Astrocyte of the cerebellum (primary cell): ENCODE data around the gene GNPTG.

Experiments
- DNase-seq: peaks from one replicate; pipeline ENCODE4 v3.0.0-alpha.2; 2011; ENCODE audit warnings: low read depth
- H3K4me3 ChIP-seq: 2 replicates; pipeline ENCODE4 v1.5.1; 2011; ENCODE audit warnings: mild to moderate bottlenecking, low read depth, low read length, moderate library complexity
- in situ Hi-C: cut with HindIII; loops from 2 replicates; pipeline ENCODE4 v1.10.0; 2017; ENCODE audit warnings: low sequenced_read_pairs
- TF ChIP-seq, protein P1 (sequence below): IDR thresholded peaks from 2 replicates; pipeline ENCODE4 v1.5.1; 2012; ENCODE audit warnings: low read length, low read depth, moderate library complexity, mild to moderate bottlenecking; ENCODE audit errors: missing control alignments

Gene GNPTG

DNA sequence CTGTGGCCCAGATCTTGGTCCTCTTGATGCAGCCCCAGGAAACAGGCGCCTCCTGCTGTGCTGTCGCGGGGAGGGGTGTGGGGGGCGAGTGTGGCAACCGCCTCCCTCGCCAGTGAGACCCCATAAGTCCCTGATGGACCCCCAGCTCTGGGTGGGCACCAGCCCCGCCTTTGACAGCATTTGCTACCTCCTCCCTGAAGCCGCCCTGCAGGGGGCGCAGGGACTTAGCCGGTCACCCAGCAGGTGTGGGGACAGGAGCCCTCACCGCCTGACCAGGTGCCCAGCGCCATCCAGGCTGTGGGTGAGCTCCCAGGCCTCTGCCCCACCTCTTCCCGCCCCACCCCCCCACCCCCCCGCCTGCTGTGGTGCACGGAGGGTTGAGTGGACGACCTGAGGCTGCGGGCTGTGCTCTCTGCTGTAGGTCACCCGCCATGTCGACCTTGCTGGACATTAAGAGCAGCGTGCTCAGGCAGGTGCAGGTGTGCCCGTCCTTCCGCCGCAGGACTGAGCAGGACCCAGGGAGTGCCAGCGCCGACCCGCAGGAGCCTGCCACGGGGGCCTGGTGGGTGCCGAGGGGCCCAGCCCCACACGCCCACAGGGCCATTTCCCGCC is 13.5 kb upstream of the GNPTG start:
- TF ChIP-seq, protein P1, sequence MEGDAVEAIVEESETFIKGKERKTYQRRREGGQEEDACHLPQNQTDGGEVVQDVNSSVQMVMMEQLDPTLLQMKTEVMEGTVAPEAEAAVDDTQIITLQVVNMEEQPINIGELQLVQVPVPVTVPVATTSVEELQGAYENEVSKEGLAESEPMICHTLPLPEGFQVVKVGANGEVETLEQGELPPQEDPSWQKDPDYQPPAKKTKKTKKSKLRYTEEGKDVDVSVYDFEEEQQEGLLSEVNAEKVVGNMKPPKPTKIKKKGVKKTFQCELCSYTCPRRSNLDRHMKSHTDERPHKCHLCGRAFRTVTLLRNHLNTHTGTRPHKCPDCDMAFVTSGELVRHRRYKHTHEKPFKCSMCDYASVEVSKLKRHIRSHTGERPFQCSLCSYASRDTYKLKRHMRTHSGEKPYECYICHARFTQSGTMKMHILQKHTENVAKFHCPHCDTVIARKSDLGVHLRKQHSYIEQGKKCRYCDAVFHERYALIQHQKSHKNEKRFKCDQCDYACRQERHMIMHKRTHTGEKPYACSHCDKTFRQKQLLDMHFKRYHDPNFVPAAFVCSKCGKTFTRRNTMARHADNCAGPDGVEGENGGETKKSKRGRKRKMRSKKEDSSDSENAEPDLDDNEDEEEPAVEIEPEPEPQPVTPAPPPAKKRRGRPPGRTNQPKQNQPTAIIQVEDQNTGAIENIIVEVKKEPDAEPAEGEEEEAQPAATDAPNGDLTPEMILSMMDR: no peak
- in situ Hi-C loops: no loop called here
- DNase-seq: no peak
- H3K4me3 ChIP-seq: no peak overlapping the region

DNA sequence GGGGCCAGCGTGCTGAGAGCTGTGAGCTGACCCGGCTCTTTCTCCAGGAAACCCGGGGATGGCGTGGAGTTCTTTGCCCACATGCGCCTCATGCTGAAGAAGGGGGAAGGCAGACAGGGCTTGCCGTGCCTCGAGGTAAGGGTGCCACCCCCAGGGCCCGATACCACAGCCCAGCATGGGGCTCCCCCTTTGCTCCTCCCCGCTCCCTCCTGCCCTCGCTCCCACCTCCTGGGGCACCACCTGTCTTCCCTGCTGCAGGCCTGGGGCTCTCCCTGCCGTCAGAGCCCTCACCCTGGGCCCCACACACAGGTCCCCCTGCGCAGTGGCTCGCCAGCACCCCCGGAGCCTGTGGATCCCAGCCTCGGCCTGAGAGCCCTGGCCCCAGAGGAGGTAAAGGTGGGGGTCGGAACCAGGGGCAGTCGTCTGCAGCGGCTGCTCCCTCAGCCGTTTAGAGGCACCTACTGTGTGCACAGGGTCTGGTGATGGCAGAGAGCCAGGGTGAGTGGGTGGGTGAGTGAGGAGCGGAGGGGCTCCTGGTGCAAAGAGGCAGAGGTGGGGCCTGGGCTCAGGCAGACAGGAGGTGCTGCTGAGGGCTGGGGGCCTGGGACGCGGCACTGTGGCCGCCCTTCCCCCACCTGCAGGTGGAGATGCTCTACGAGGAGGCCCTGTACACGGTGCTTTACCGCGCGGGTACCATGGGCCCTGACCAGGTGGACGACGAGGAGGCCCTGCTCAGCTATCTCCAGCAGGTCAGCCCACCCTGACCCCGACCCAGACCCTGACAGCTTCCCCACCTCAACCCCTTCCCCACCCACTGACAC is 12.7 kb upstream of the GNPTG start:
- in situ Hi-C loops: no loop called here
- DNase-seq: no peak
- H3K4me3 ChIP-seq: no peak overlapping the region
- TF ChIP-seq, protein P1: no peak

DNA sequence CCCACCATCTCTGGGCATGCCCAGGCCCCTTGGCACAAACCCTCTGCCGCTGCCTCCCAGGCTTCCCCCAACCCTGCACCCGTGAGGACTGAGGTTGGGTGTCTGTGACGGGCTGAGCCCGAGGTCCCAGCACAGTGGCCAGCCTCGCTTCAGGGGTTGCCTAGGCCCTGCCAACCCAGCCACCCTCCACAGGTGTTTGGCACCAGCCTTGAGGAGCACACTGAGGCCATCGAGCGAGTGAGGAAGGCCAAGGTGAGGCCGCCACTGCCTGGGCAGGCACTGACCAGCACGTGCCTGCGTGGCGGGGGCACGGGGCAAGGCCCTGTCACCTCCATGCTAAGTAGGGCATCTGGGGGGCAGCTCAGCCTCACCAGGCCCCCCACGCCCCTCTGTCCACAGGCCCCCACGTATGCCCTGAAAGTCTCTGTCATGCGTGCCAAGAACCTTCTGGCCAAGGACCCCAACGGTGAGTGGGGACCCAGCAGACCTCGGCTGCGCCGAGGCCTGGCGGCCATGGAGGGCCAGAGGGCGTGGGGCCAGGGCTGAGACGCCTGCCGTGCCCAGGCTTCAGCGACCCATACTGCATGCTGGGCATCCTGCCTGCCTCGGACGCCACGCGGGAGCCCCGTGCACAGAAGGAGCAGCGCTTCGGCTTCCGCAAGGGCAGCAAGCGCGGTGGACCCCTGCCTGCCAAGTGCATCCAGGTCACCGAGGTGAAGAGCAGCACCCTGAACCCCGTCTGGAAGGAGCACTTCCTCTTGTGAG is 10.8 kb upstream of the GNPTG start:
- DNase-seq: no peak
- TF ChIP-seq, protein P1: no peak
- H3K4me3 ChIP-seq: no peak overlapping the region
- in situ Hi-C loops: no loop called here

DNA sequence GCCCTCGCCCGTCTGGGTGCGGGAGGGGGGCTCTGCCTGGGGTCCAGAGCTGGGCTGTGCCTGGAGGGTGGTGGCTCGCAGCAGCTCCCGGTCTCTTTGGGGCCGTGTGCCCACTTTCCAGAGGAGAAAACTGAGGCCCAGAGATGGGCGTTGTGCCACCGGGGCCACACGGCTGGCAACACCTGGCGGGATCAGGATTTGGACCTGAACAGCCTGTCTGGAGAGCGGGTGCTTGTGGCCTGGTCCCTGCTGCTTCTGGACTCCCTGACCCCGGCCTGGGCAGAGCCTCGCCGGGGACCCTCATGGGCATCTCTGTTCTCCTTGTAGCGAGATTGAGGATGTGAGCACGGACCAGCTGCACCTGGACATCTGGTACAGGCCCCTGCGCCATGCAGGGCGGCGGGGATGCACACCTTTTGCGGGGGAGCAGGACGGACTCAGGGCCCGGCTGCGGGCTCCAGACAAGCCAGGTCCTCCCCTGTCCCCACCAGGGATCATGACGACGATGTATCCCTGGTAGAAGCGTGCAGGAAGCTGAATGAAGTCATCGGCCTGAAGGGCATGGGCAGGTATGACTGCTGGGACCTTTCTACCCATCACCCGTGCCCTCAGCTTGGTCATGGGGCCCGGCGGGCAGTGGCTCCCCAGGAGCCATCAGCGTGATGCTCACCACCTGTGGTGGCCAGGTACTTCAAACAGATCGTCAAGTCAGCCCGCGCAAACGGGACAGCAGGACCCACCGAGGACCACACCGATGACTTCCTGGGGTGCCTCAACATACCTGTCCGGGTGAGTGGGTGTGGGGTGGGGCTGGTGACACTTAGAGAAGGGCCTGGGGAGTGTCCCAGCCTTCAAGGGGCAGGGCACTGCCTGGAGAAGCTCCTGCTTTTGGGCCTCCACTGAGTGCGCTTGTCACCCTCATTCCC is 10.0 kb upstream of the GNPTG start:
- H3K4me3 ChIP-seq: no peak overlapping the region
- TF ChIP-seq, protein P1: no peak
- in situ Hi-C loops: no loop called here
- DNase-seq: no peak

DNA sequence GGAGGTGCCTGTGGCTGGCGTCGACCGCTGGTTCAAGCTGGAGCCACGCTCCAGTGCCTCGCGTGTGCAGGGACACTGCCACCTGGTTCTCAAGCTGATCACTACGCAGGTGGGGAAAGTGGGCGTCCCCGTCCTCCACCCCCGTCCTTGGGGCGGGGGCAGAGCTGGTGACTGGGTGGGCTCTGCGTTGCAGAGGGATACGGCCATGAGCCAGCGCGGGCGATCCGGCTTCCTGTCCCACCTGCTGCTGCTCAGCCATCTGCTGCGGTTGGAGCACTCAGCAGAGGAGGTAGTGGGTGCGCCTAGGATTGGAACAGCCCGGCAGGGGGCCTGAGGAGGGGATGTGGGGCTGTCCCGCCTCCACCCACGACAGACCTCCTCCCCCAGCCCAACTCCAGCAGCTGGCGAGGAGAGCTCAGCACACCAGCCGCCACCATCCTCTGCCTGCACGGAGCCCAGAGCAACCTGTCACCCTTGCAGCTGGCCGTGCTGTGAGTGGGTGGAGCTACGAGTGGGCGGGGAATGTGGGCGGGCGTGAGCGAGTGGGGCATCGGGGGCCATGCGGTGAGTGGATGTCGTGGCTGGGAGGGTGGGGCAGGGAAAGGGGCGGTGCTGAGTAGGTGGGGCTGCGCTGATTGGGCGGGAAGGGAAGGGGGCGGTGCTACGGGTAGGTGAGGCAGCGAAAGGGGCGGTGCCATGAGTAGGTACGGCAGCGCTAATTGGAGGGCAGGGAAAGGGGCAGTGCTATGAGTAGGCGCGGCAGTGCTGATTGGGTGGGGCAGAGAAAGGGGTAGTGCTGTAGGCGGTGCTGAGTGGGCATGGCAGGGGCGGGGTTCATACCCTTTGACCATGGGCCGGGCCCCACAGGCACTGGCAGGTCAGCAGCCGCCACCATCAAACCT is 9.0 kb upstream of the GNPTG start:
- in situ Hi-C loops: no loop called here
- TF ChIP-seq, protein P1: no peak
- DNase-seq: peak; percentile 13
- H3K4me3 ChIP-seq: no peak overlapping the region
